GM10847 (cell line): Measurements from ENCODE around the gene TENM4.

Source experiments
- POLR2A ChIP-seq: IDR thresholded peaks from 2 replicates; pipeline ENCODE4 v1.6.1; 2011; ENCODE audit not compliant: insufficient read length; ENCODE audit errors: extremely low read depth

Gene TENM4

GRCh38 chr11:79195209-79195608 is 245.6 kb downstream of the TENM4 start:
- TF ChIP-seq POLR2A = no peak

- no peak for TF ChIP-seq POLR2A
These were observed 247.0 kb downstream of the TENM4 start for GRCh38 chr11:79193663-79194310.

GRCh38 chr11:79192836-79193235 is 248.0 kb downstream of the TENM4 start:
- no peak for TF ChIP-seq POLR2A

GRCh38 chr11:79189601-79190000 is 251.2 kb downstream of the TENM4 start:
- TF ChIP-seq POLR2A = no peak

- TF ChIP-seq POLR2A = no peak
These were observed 251.8 kb downstream of the TENM4 start for GRCh38 chr11:79189055-79189454.

GRCh38 chr11:79186669-79187068 is 254.2 kb downstream of the TENM4 start:
- no peak for TF ChIP-seq POLR2A

GRCh38 chr11:79185351-79185750 is 255.5 kb downstream of the TENM4 start:
- no peak for TF ChIP-seq POLR2A

GRCh38 chr11:79184285-79184684 is 256.5 kb downstream of the TENM4 start:
- no peak for TF ChIP-seq POLR2A

GRCh38 chr11:79182794-79183193 is 258.0 kb downstream of the TENM4 start:
- TF ChIP-seq POLR2A = no peak

GRCh38 chr11:79179087-79179486 is 261.7 kb downstream of the TENM4 start:
- no peak for TF ChIP-seq POLR2A

GRCh38 chr11:79174045-79175008 is 266.5 kb downstream of the TENM4 start:
- no peak for TF ChIP-seq POLR2A

- no peak for TF ChIP-seq POLR2A
These were observed 267.2 kb downstream of the TENM4 start for GRCh38 chr11:79173615-79174014.

- no peak for TF ChIP-seq POLR2A
These were observed 270.5 kb downstream of the TENM4 start for GRCh38 chr11:79170321-79170720.

- no peak for TF ChIP-seq POLR2A
These were observed 272.2 kb downstream of the TENM4 start for GRCh38 chr11:79168530-79169110.

- no peak for TF ChIP-seq POLR2A
These were observed 273.2 kb downstream of the TENM4 start for GRCh38 chr11:79167510-79168188.
